HG03571 (cell line): ENCODE measurements around the gene DNAJC3.

Experiments used
- ATAC-seq: cut with Tn5 transposase; IDR thresholded peaks from one replicate; pipeline ENCODE4 v1.9.1; 2021; ENCODE audit not compliant: unreplicated experiment

Gene DNAJC3

GRCh38 chr13:95833126-95833525, 156.2 kb downstream of the DNAJC3 start:
- no peak for ATAC-seq

GRCh38 chr13:95833719-95834118, 156.8 kb downstream of the DNAJC3 start:
- ATAC-seq = no peak

DNA sequence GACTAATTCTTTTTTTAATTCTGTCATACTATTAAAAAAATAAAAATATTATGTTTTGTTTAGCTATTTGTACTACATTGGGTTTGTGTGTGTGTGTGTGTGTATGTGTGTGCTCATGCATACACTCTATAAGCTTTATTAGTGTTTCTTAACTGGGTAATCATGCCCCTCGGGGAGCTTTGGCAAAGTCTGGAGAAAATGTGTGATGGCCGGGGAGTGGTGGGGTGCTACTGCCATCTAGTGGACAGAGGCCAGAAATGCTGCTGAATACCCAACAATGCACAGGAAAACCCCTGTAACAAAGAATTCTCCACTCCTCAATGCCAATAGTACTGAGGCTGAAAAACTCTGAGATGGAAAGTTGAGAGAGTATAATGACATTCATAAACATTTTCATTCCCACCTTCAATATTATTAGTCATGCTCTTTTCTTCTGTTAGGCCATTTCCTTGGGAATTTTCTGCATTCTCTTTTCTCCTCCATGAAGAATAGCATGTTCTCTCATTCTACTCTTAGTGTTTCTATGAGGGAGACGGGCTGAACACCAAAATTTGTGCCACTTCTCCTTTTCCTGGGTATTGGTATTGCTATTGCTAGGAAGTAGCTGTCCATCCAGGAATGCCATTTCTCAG, 157.3 kb downstream of the DNAJC3 start:
- ATAC-seq = peak; percentile 76

GRCh38 chr13:95841894-95842293, 165.0 kb downstream of the DNAJC3 start:
- no peak for ATAC-seq

- no peak for ATAC-seq
Measured at GRCh38 chr13:95842898-95843297, 166.0 kb downstream of the DNAJC3 start.
